ENCODE data around the gene TRPV2. TPM values are rescaled to one million over a fixed set of nuclear protein-coding genes. Genes with fewer than 3 reads are reported as not detected.

TRPV2 gene
- polyA plus RNA-seq, 5 donors: 8.5 to 13.6 (median 9.7) TPM

DNA sequence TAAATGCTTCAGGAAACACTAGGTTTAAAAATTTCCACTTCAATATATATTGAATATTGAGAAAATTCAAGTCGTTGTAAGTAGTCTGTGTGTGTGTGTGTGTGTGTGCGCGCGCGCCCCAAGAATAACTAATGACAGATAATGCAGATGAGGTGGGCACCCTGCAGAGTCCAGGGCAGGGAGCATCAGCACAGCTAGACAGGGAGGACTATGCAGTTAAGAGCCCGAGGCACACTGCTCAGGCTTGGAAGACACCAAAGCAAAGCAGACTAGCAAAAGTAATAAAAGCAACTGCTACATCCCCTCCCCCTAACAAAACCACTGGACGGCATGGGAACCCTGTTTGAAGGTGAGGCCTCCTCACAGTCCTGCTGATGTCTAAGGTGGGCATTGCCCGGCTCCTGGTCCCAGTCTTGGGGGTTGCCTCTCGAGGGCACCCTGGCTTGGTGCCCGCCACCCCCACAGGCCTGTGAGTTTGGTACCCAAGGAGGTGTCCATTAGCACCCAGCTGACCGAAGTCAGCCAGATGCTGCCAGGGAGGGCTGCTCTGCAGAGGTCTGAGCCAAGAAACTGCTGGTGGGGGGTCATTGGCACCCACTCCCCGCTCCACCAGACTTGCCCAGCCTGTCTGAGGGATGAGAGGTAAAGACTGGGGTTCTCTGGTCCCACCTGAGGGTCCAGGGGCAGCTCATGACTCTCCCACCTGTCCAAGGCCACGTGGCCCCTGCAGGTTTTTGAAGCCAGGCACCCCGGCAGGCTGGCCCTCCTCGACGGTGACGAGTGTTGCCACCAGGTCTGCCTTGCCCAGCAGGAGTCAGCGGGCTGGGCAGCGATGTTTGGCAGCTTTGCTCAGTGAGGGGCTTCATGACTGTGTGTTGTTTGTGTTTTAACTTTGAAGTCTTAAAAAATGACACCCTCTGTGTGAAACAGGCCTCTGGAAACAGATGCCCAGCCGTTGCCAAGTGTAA, 58.0 kb downstream of the TRPV2 start:
- DNase-seq: no peak

DNA sequence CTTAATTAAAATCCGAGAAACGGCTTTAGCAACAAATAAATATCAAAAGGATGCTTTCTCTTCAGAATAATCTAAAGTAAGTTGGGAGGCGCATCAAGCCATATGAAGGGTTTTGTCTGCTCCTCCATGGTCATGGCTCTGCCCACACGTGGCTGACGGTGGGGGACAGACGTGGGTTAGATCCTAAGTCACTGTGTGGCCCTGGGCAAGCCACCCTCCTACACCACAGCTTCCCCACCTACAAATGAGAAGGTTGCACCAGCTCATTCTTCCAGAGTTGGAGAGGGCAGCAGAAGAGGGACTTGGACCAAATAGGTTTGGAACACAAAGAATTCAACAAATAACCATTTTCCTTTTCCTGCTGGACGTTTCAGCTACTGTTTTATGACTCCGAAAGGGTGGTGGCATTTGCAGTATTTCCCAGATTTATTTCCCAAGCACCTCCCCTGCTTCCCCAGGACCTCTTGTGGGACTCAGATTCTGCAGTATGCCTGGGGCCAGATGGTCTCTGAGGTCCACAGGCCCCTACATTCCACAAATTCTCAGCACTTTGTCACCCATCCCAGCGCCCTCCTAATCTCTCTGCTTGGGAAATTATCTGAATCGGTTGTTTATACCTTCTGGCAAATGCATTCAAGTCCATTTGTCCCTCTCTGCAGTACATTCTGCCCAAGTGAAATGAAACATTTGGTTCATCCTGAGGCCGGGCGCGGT, 58.8 kb downstream of the TRPV2 start:
- no peak for DNase-seq

DNA sequence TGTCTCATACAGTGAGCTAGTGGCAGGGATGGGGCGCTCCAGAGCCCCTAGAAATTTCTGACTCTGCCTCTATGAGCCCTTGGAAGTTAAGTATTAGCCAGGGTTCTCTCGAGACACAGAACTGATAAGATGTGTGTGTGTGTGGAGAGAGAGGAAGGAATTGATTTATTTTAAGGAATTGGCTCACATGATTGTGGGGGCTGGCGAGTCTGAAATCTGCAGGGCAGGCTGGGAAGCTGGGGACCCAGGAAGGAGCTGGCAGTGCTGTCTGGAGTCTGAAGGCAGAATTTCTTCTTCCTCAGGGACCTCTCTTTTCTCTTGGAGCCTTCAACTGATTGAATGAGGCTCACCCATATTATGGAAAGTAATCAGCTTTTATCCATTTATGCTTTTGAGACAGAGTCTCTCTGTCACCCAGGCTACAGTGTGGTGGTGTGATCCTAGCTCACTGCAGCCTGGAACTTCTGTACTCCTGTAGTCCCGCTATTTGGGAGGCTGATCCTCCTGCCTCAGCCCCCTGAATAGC, 59.9 kb downstream of the TRPV2 start:
- no peak for DNase-seq

DNA sequence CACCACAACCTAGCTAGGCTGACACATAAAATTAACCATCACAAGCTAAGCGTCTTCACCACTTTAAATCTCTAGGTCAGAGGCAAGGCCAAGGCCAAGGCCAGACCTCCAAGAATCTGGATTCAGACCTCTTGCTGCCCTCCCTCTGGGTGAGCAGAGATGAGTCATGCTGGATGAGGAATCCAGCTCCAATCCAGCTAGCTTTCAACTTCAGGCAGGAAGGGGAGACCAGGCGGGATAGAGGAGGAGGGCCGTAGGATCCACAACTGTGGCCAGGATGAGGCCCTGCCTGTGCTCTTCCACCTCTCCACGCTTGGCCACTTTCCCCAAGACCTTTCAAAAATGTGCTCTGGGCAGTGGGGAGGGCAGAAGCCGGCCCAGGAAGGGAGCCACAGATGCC, 61.9 kb downstream of the TRPV2 start:
- DNase-seq: no peak

DNA sequence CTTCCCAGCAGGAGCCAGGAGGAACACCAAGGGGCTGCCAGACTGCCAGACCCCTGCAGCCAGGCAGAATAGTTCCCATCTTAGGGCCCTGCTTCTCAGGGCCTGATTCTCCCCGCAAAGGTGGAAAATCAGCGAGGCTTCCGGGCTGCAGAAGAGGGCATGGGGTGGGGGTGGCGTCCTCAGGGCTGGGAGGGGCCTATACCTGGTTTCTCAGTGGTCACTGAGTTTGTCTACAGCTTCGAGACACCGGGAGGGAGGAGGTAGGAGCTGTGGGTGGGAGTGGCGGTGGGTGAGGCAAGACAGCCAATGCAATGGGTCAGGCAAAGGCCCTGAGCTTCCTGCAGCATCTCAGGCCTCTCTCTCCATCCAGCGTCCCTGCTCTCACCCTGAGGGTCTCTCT, 62.3 kb downstream of the TRPV2 start:
- DNase-seq: no peak

DNA sequence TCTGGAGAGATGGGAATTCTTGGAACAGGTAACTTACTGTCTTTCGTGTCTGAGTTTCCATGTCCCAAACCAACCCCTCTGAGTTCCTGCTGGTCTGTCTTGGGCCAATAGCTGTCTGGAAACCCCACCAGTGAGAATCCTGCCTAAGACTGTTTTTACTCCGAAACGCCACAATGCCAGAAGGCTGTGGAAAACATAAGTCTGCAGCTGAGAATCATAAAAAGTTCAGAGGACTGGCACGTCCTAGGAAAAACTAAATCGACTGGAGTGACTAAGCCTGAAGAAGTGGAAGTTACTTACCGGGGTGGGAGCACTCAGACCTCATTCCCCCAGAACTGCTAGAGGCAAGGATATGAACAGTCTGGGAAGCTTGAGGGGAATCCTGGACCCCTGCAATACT, 63.3 kb downstream of the TRPV2 start:
- no peak for DNase-seq

DNA sequence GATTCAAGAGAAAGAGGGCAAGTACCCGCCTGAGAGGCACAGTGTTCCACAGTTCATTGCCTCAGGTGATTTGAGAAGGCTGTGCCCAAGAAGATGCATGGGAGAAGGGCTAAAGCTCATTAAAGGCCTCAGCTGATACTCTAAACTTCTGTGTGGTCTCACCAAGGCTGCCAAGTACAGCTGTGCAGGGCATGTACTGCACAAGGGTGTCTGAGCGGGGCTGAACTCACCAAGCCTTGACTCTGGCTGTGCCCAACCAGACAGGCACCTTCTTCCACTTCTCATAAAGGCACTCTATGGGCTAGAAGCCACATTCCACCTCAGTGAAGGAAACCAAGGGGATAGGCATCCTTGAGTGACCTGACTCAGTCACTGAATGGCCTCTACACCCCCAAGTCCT, 63.9 kb downstream of the TRPV2 start:
- DNase-seq: no peak

DNA sequence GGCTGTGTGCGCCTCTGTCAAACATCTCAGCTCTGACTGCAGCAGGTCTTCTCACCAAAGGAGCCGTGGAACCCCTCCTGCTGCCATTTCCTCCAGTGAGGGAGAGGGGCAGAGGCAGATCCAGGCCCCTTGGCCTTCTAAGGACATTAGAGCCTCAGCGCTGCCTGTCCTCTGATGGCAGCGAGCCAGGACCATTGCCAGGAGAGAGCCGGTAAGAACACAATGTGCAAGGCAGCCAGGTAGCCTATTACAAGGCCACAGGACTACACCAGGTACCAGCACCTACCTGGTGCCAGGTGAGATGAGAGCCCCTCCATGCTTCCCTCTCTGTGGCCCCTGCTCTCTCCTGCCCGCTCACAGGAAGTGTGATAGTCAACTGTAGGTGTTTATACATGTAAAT, 65.6 kb downstream of the TRPV2 start:
- no peak for DNase-seq

DNA sequence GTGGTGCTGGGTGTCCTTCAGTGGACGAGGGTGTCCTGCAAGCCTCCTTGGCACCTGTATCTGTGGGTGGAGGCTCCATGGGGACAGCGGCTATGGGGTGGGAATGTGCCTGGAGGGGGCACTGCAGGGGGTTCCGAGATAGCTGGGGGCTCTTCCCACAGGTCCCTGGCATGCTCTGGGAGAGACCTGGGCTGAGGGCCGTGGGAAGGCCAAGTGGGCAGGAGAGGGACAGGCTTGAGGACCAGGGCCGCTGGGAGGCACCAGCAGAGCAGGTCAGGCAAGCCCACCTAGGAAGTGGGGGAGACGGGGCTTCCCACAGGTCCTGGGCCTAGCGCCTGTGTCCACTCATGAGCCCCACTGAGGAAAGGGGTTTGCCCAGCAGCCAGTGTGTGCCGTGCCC, 66.9 kb downstream of the TRPV2 start:
- DNase-seq: no peak

DNA sequence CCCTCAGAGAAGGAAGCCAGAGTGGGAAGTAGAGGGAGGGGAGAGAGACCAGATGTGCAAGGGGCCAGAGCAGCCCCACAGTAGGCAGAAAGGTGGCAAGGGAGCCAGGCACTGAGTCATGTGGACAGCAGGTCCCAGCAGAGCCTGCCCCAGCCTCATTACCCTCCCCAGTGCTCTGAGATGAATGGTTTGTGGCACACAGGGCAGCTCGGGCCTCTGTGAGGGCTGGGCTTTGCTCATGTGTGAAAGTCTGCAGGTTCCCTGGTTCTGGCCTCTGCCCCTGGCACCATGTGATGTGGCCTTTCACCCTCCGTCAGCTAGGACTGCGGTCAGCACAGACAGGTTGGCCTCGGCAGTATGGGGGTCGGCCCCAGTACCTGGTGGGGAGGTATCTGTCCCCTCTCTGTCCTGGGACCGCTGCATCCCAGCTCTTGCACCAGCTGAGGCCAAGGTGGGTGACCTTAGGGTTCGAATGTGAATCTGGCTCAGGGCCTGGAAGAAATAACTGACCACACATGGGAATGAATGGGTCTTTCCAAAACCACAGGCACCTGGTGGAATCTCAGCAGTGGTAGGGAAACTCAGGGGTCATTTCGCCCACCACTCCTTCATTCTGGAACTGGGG, 67.8 kb downstream of the TRPV2 start:
- no peak for DNase-seq

DNA sequence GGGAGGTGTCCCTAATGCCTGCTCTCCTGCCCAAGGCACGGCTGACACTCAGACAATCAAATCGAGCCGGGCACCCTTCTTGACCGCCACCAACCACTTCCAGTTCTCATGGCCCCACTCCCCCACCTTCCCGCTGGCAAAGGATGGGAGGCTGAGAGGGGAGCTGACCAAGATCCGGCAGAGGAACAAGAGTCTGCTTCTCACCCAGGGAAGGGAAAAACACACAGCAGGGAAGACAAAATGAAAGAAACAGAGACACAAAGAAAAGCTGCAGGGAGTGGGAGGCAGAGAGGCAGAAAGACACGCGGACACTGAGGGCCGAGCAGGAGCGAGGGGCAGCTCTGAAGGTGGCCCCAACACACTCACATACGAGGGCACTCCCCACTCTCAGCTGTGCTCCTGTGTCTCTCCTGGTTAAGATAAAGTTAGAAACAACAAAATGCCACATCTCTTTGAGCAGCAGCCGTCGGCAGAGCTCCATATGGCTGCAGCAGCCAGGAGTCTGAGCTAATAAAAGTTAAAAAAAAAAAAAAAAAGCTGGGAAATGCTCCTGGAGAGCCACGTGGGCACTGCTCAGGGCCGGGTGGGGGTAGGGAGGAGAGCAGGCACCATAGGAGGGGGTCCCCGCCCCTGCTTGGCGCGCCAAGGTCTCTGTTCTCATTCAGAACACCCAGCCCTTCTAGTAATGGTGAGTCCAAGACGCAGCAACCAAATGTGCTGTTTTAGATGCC, 69.2 kb downstream of the TRPV2 start:
- no peak for DNase-seq

Other genes with a start within 250 kb of the TRPV2 start
- 100 to 1,000 TPM in 4 of 5 donors, 10 to 100 TPM in 1; 79.1 to 126 (median 110) TPM for gene NCOR1, start 200.0 kb upstream of the TRPV2 start, polyA plus RNA-seq (ENCODE audit: insufficient read depth in 1 of 5, insufficient read length in 5 of 5, low replicate concordance in 1 of 5)
- 10 to 100 TPM; 31.9 to 54.8 (median 37.6) TPM for gene PIGL, start 198.4 kb upstream of the TRPV2 start, polyA plus RNA-seq (ENCODE audit: insufficient read depth in 1 of 5, insufficient read length in 5 of 5, low replicate concordance in 1 of 5)
- gene CENPV, start 62.1 kb upstream of the TRPV2 start, polyA plus RNA-seq (ENCODE audit: insufficient read depth in 1 of 5, insufficient read length in 5 of 5, low replicate concordance in 1 of 5): 10 to 100 TPM; 78.1 to 85.2 (median 80.7) TPM
- gene UBB, start 34.5 kb upstream of the TRPV2 start, polyA plus RNA-seq (ENCODE audit: insufficient read depth in 1 of 5, insufficient read length in 5 of 5, low replicate concordance in 1 of 5): 1,000 to 10,000 TPM; 1,677 to 2,026 (median 1,915) TPM
- gene LRRC75A, start 76.6 kb downstream of the TRPV2 start, polyA plus RNA-seq (ENCODE audit: insufficient read depth in 1 of 5, insufficient read length in 5 of 5, low replicate concordance in 1 of 5): 1 to 10 TPM; 4.5 to 6.1 (median 5.8) TPM
- gene ZNF287, start 153.6 kb downstream of the TRPV2 start, polyA plus RNA-seq (ENCODE audit: insufficient read depth in 1 of 5, insufficient read length in 5 of 5, low replicate concordance in 1 of 5): 10 to 100 TPM in 1 of 5 donors, 1 to 10 TPM in 4; 6.6 to 10.4 (median 9.1) TPM
- 10 to 100 TPM in 1 of 5 donors, 1 to 10 TPM in 4; 6.2 to 13.3 (median 9.3) TPM for gene ZNF624, start 238.3 kb downstream of the TRPV2 start, polyA plus RNA-seq (ENCODE audit: insufficient read depth in 1 of 5, insufficient read length in 5 of 5, low replicate concordance in 1 of 5)

Measured in right lung (tissue), 5 donors.